GM18870 (cell line): Measurements from ENCODE around the gene SRRD.

Source experiments
- ATAC-seq: cut with Tn5 transposase; IDR thresholded peaks from one replicate; pipeline ENCODE4 v1.9.1; 2021; ENCODE audit warnings: moderate library complexity; ENCODE audit not compliant: unreplicated experiment

Gene SRRD

GRCh38 chr22:26453216-26453615, 30.5 kb upstream of the SRRD start:
- ATAC-seq = no peak

GRCh38 chr22:26453812-26454500, 29.7 kb upstream of the SRRD start:
- ATAC-seq = no peak

- ATAC-seq = no peak
These were observed 25.9 kb upstream of the SRRD start for GRCh38 chr22:26457661-26458272.

- ATAC-seq = no peak
These were observed 23.5 kb upstream of the SRRD start for GRCh38 chr22:26460202-26460601.

GRCh38 chr22:26461188-26461810, 22.4 kb upstream of the SRRD start:
- ATAC-seq = no peak

GRCh38 chr22:26462051-26462450, 21.6 kb upstream of the SRRD start:
- no peak for ATAC-seq

- no peak for ATAC-seq
These were observed 21.0 kb upstream of the SRRD start for GRCh38 chr22:26462641-26463040.

- no peak for ATAC-seq
These were observed 20.5 kb upstream of the SRRD start for GRCh38 chr22:26463101-26463661.

- no peak for ATAC-seq
These were observed 20.0 kb upstream of the SRRD start for GRCh38 chr22:26463688-26464087.

GRCh38 chr22:26464312-26464711, 19.4 kb upstream of the SRRD start:
- no peak for ATAC-seq

GRCh38 chr22:26466196-26466595, 17.5 kb upstream of the SRRD start:
- ATAC-seq = no peak

- ATAC-seq = no peak
These were observed 12.9 kb upstream of the SRRD start for GRCh38 chr22:26470807-26471206.

- ATAC-seq = no peak
These were observed 12.2 kb upstream of the SRRD start for GRCh38 chr22:26471522-26471921.

GRCh38 chr22:26474682-26475081, 9.0 kb upstream of the SRRD start:
- ATAC-seq = no peak

- no peak for ATAC-seq
These were observed 6.9 kb upstream of the SRRD start for GRCh38 chr22:26476705-26477340.

GRCh38 chr22:26477341-26477731, 6.3 kb upstream of the SRRD start:
- ATAC-seq = no peak

GRCh38 chr22:26479043-26479791, 4.5 kb upstream of the SRRD start:
- no peak for ATAC-seq

GRCh38 chr22:26479792-26480610, 3.7 kb upstream of the SRRD start:
- no peak for ATAC-seq

GRCh38 chr22:26480611-26480932, 3.1 kb upstream of the SRRD start:
- ATAC-seq = no peak

GRCh38 chr22:26481112-26481693, 2.5 kb upstream of the SRRD start:
- no peak for ATAC-seq
